DND-41 (cell line): ENCODE results near the gene MEG3.

Source experiments
- ATAC-seq: fragments of 200-7000 bp; cut with Tn5 transposase; 3 replicates; pipeline ENCODE4 v1.9.1; 2021; ENCODE audit warnings: low read depth; ENCODE audit not compliant: insufficient read depth
- DNase-seq: peaks from one replicate; pipeline ENCODE4 v3.0.0-alpha.2; 2020
- H2AFZ ChIP-seq: 2 replicates; pipeline ENCODE4 v1.6.0; 2012; ENCODE audit warnings: low read depth, low read length
- H3K27ac ChIP-seq: 2 replicates; pipeline ENCODE4 v1.5.1; 2012; ENCODE audit warnings: low read length, inconsistent platforms
- H3K27me3 ChIP-seq: fragments of 200-600 bp; sonication (generic); 2 replicates; pipeline ENCODE4 v1.6.0; 2012; ENCODE audit warnings: low read length, mild to moderate bottlenecking, inconsistent platforms; ENCODE audit not compliant: insufficient read depth, poor library complexity
- H3K36me3 ChIP-seq: 2 replicates; pipeline ENCODE4 v1.5.1; 2012; ENCODE audit warnings: low read length, inconsistent platforms; ENCODE audit not compliant: insufficient read depth
- H3K4me1 ChIP-seq: 2 replicates; pipeline ENCODE4 v1.5.1; 2012; ENCODE audit warnings: mild to moderate bottlenecking, low read length; ENCODE audit not compliant: insufficient read depth
- H3K4me2 ChIP-seq: 2 replicates; pipeline ENCODE4 v1.6.0; 2012; ENCODE audit warnings: mild to moderate bottlenecking, moderate library complexity, low read length, inconsistent platforms; ENCODE audit not compliant: insufficient read depth
- H3K4me3 ChIP-seq, 2 experiments: fragments of 200-600 bp in 1 of 2; shearing (Covaris generic) in 1 of 2; 2 replicates each; pipeline ENCODE4 v1.5.1; 2012 to 2016; ENCODE audit warnings: inconsistent platforms in 2 of 2, low read length in 2 of 2, mild to moderate bottlenecking in 2 of 2, low read depth in 1 of 2, moderate library complexity in 1 of 2
- H3K79me2 ChIP-seq: 2 replicates; pipeline ENCODE4 v1.6.0; 2012; ENCODE audit warnings: low read length, inconsistent platforms; ENCODE audit not compliant: insufficient read depth
- H3K9ac ChIP-seq: 2 replicates; pipeline ENCODE4 v1.6.0; 2012; ENCODE audit warnings: low read depth, mild to moderate bottlenecking, inconsistent platforms, low read length, moderate library complexity
- H3K9me3 ChIP-seq: 2 replicates; pipeline ENCODE4 v1.5.1; 2012; ENCODE audit warnings: low read length, moderate library complexity, mild to moderate bottlenecking, inconsistent platforms; ENCODE audit not compliant: insufficient read depth, severe bottlenecking
- H4K20me1 ChIP-seq: 2 replicates; pipeline ENCODE4 v1.6.0; 2012; ENCODE audit warnings: low read length; ENCODE audit not compliant: insufficient read depth
- EZH2 ChIP-seq: IDR thresholded peaks from 3 replicates; pipeline ENCODE4 v1.6.1; 2012; ENCODE audit warnings: borderline replicate concordance, low read depth, mild to moderate bottlenecking, moderate library complexity, low read length, inconsistent platforms; ENCODE audit not compliant: severe bottlenecking
- TF ChIP-seq, protein P1 (sequence below): IDR thresholded peaks from 2 replicates; pipeline ENCODE4 v1.5.1; 2012; ENCODE audit warnings: borderline replicate concordance, low read length, moderate library complexity, mild to moderate bottlenecking; ENCODE audit not compliant: poor library complexity, severe bottlenecking; ENCODE audit errors: extremely low read depth

MEG3 gene

DNA sequence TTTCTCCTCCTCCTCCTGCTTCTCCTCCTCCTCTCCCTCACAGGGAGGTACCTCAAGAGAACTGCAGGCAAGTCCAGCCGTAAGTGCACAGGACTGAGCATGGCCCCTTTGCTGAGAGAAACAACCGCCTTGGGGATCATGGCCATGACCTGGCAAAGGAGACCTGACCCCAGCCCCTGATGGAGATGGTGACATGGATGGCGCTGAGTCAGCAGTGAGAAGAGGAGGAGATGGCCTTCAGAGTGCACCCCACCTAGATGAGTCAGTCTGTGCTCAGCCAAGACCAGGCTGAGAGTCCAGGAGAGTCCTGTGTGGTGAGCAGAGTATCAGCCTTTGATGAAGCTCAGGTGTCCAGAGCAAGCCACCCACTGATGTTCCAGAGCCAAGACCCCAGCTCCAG, 36.4 kb downstream of the MEG3 start:
- no peak overlapping the region for H2AFZ ChIP-seq
- TF ChIP-seq, protein P1, sequence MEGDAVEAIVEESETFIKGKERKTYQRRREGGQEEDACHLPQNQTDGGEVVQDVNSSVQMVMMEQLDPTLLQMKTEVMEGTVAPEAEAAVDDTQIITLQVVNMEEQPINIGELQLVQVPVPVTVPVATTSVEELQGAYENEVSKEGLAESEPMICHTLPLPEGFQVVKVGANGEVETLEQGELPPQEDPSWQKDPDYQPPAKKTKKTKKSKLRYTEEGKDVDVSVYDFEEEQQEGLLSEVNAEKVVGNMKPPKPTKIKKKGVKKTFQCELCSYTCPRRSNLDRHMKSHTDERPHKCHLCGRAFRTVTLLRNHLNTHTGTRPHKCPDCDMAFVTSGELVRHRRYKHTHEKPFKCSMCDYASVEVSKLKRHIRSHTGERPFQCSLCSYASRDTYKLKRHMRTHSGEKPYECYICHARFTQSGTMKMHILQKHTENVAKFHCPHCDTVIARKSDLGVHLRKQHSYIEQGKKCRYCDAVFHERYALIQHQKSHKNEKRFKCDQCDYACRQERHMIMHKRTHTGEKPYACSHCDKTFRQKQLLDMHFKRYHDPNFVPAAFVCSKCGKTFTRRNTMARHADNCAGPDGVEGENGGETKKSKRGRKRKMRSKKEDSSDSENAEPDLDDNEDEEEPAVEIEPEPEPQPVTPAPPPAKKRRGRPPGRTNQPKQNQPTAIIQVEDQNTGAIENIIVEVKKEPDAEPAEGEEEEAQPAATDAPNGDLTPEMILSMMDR: no peak
- no peaks in the 10 kb centered on the region for H3K4me1 ChIP-seq
- H3K79me2 ChIP-seq: no peaks in the 10 kb centered on the region
- H3K9ac ChIP-seq: no peak overlapping the region
- H3K4me2 ChIP-seq: no peak overlapping the region
- DNase-seq: no peak
- H3K36me3 ChIP-seq: no peaks in the 10 kb centered on the region
- 0 out of 2 replicates have a peak, but pooled peaks cover 4% of the 10 kb centered on the region for H4K20me1 ChIP-seq
- peaks cover 6% of the 10 kb centered on the region for H3K27me3 ChIP-seq
- peaks cover 5% of the 10 kb centered on the region for H3K9me3 ChIP-seq
- no peak overlapping the region for H3K4me3 ChIP-seq
- ATAC-seq: no peak
- H3K27ac ChIP-seq: no peak overlapping the region

DNA sequence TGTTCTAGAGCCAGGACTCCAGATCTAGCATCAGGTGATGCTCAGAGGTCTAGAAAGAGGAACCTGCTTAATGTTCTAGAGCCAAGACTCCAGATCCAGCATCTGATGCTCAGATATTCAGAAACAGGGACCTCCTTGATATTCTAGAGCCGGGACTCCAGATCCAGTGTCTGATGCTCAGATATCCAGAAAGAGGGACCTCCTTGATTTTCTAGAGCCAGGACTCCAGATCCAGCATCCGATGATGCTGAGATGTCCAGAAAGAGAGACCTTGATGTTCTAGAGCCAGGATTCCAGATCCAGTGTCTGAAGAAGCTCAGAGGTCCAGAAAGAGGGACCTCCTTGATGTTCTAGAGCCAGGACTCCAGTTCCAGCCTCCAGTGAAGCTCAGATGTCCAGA, 36.9 kb downstream of the MEG3 start:
- Histone ChIP-seq H3K4me3 (no peak overlapping the region), H3K4me1 (no peaks in the 10 kb centered on the region), H2AFZ (no peak overlapping the region), H3K27me3 (peaks cover 6% of the 10 kb centered on the region), H4K20me1 (0 out of 2 replicates have a peak, but pooled peaks cover 4% of the 10 kb centered on the region), H3K9ac (no peak overlapping the region), H3K27ac (no peak overlapping the region), H3K4me2 (no peak overlapping the region), H3K36me3 (no peaks in the 10 kb centered on the region), H3K79me2 (no peaks in the 10 kb centered on the region), H3K9me3 (peaks cover 5% of the 10 kb centered on the region)
- TF ChIP-seq, protein P1: no peak
- no peak for TF ChIP-seq EZH2
- ATAC-seq (no peak), DNase-seq (no peak)

DNA sequence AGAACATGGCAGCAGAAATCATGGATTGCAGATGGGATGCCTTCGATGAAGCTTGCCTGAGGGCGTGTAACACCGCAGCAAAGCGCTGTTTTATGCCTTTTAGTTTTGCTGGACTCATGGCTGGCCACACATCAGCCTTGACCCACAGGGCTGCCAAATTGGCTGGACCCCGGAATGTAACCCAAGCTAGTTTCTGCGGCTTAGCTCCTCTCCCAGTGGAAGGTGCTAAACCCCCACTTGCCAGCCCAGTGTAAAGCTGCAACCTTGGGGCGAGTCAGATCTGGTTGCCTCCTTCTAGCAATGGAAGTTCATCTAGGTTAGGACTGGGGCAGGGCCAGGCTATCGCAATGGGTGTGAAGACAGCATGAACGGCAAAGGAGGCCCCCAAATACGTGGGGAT, 38.3 kb downstream of the MEG3 start:
- TF ChIP-seq, protein P1: no peak
- no peak for TF ChIP-seq EZH2
- Histone ChIP-seq H3K27ac (no peak overlapping the region), H3K4me2 (no peak overlapping the region), H3K36me3 (no peaks in the 10 kb centered on the region), H3K4me3 (no peak overlapping the region), H3K79me2 (no peaks in the 10 kb centered on the region), H3K9ac (no peak overlapping the region), H3K4me1 (no peaks in the 10 kb centered on the region), H3K9me3 (peaks cover 5% of the 10 kb centered on the region), H2AFZ (no peak overlapping the region), H3K27me3 (peaks cover 6% of the 10 kb centered on the region), H4K20me1 (0 out of 2 replicates have a peak, but pooled peaks cover 4% of the 10 kb centered on the region)
- ATAC-seq (no peak), DNase-seq (no peak)
